ENCODE measurements around the gene GNAI2. TPM values are rescaled to one million over a fixed set of nuclear protein-coding genes. Genes with fewer than 3 reads are reported as not detected.

The GNAI2 gene
- total and polyA plus RNA-seq, 12 donors: 107 to 270 (median 146) TPM

- no peak for TF ChIP-seq CTCF (IDR thresholded peaks at IDR 0.05)
- H3K4me3 ChIP-seq: no peak overlapping the region
- 72 to 74% methylated on average over 3 of the region's 3 CpGs for WGBS, 2 donors
- H3K27me3 ChIP-seq: no peaks in the 10 kb centered on the region
- no peak for ATAC-seq
- peaks cover 4 to 56% (median 19%) of the 10 kb centered on the region in 9 donors for H3K4me1 ChIP-seq
- no peaks in the 10 kb centered on the region for H3K9me3 ChIP-seq
- H3K27ac ChIP-seq: no peak overlapping the region
- no peaks in the 10 kb centered on the region for H3K36me3 ChIP-seq
- DNase-seq: no peak
- intact Hi-C loops (cut with DNase I): no loop called here
Observed at GRCh38 chr3:50232303-50232702, 3.7 kb upstream of the GNAI2 start.

- intact Hi-C loops (cut with DNase I): no loop called here
- H3K4me1 ChIP-seq: peaks cover 1 to 51% (median 18%) of the 10 kb centered on the region in 9 donors
- no peak overlapping the region for H3K4me3 ChIP-seq
- H3K36me3 ChIP-seq: peaks cover 0 to 2% (median 0%) of the 10 kb centered on the region in 9 donors
- H3K27me3 ChIP-seq: no peaks in the 10 kb centered on the region
- TF ChIP-seq CTCF (IDR thresholded peaks at IDR 0.05): no peak
- no peaks in the 10 kb centered on the region for H3K9me3 ChIP-seq
- ATAC-seq (no peak), DNase-seq (no peak)
- no peak overlapping the region for H3K27ac ChIP-seq
- 64 to 91% methylated on average over 4 of the region's 4 CpGs for WGBS, 2 donors
Observed at GRCh38 chr3:50233176-50233575, 2.8 kb upstream of the GNAI2 start.

DNA sequence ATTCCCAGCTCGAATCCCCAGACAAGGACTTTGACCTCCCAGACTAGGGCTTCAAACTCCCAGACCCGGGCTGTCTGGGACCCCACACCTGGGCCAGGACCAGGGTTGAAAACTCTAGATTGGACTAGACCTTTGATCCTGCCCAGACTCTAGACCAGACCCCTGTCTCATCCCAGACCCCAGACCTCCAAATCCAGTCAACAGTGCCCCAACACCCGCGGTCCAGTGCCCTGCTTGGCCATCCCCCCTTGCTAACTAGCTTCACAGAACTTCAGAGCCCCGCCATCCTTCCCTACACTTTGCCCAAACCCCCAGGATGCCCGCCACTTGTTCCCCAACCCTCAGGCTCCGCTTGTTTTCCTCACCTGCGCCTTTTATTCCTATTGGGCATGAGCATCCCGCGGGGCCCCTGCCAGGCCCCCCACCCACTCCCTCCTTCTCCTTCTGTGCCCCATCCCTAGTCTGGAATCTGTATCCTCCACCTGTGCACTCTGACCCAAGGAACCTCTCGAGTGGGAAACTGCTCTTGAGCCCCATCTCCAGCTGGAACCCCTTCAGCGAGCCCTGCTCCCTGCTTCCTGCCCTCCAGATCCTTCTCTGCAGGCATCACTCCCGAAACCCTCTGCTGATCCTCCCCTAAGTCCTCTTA lies 604 bp downstream of the GNAI2 start:
- H3K4me3 ChIP-seq: peak overlapping the region; percentile 67 to 98 (median 90)
- TF ChIP-seq CTCF (IDR thresholded peaks at IDR 0.05): no peak
- WGBS, 2 donors: 1% methylated on average over 13 of the region's 13 CpGs
- intact Hi-C loops (cut with DNase I): loop anchor here in 1 of 10 donors (5.0 kb wide), 1 partner anchor 86 kb away; the partner anchor contains the start of gene HYAL2
- peak overlapping the region; percentile 86 to 100 (median 94) for H3K27ac ChIP-seq
- ATAC-seq (no peak), DNase-seq (no peak)
- H3K27me3 ChIP-seq: no peaks in the 10 kb centered on the region
- H3K9me3 ChIP-seq: no peaks in the 10 kb centered on the region
- peaks cover 27 to 58% (median 47%) of the 10 kb centered on the region in 9 donors for H3K4me1 ChIP-seq
- H3K36me3 ChIP-seq: peaks cover 0 to 26% (median 0%) of the 10 kb centered on the region in 9 donors

DNA sequence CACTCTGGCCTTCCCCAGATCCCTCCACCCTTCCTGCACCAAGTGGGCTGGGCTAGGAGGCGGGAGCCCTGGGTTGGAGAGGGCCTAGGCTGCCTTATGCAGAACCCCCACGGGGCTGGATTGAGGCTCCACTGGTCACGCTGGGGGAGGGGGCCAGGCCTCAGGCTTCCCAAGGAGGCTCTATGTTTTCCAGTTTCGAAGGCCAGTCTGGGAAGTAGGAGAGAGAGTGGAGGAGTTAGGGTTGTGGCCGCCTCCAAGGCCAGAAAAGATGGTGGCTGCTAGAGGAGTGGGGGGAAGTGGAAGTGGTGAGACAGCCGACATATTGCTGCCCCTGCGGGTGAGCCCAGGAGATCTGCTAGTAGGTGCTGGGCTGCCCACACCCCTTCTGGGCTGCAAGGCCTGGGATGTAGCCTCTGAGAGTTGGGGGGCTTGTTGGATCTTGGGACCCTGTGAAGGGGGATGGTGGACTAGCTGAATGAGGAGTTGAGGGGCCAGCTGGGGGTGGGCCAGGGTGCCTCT lies 1.2 kb downstream of the GNAI2 start:
- Histone ChIP-seq H3K4me3 (peak overlapping the region; percentile 67 to 98 (median 90)), H3K9me3 (no peaks in the 10 kb centered on the region), H3K4me1 (peaks cover 31 to 64% (median 53%) of the 10 kb centered on the region in 9 donors), H3K27me3 (no peaks in the 10 kb centered on the region), H3K36me3 (peaks cover 0 to 29% (median 0%) of the 10 kb centered on the region in 9 donors), H3K27ac (peak overlapping the region; percentile 86 to 100 (median 94))
- DNase-seq: peak in 1 of 2 donors; percentile 50
- 3 to 7% methylated on average over 7 of the region's 7 CpGs for WGBS, 2 donors
- intact Hi-C loops (cut with DNase I): loop anchor here in 1 of 10 donors (5.0 kb wide), 1 partner anchor 85 kb away; the partner anchor contains the start of gene HYAL2
- TF ChIP-seq CTCF (IDR thresholded peaks at IDR 0.05): no peak
- peak in 1 of 8 donors; percentile 12 for ATAC-seq

Data from heart right ventricle (tissue), 16 donors.